Nephron (organoid): ENCODE results near the gene KLK11.
A peak's percentile ranks its signal among the peaks of the same experiment; 100 is the strongest.

Experiments
- H3K27ac Mint-ChIP-seq, 3 experiments: 2 replicates each; pipeline ENCODE4 v1.8.0; 2020; ENCODE audit warnings: mixed read lengths in 3 of 3, mild to moderate bottlenecking in 2 of 3, moderate library complexity in 1 of 3
- H3K27me3 Mint-ChIP-seq: 2 replicates; pipeline ENCODE4 v1.8.0; 2021; ENCODE audit warnings: low read depth, mild to moderate bottlenecking, moderate library complexity, mixed read lengths
- H3K36me3 Mint-ChIP-seq: 2 replicates; pipeline ENCODE4 v1.8.0; 2020; ENCODE audit warnings: low read depth, mixed read lengths
- H3K4me1 Mint-ChIP-seq: 2 replicates; pipeline ENCODE4 v1.8.0; 2020; ENCODE audit warnings: mixed read lengths
- H3K4me3 Mint-ChIP-seq, 3 experiments: 2 replicates each; pipeline ENCODE4 v1.8.0; 2020; ENCODE audit warnings: mild to moderate bottlenecking in 3 of 3, mixed read lengths in 3 of 3, moderate library complexity in 2 of 3
- H3K9me3 Mint-ChIP-seq: 2 replicates; pipeline ENCODE4 v1.8.0; 2020; ENCODE audit warnings: mixed read lengths
- TF ChIP-seq, protein P1 (sequence below), 3 experiments: fragments of 200-600 bp; sonication (generic); IDR thresholded peaks; one replicate each; pipeline ENCODE4 v1.5.0; 2021; ENCODE audit warnings: antibody characterized with exemption in 3 of 3; ENCODE audit not compliant: unreplicated experiment in 3 of 3

KLK11 gene

DNA sequence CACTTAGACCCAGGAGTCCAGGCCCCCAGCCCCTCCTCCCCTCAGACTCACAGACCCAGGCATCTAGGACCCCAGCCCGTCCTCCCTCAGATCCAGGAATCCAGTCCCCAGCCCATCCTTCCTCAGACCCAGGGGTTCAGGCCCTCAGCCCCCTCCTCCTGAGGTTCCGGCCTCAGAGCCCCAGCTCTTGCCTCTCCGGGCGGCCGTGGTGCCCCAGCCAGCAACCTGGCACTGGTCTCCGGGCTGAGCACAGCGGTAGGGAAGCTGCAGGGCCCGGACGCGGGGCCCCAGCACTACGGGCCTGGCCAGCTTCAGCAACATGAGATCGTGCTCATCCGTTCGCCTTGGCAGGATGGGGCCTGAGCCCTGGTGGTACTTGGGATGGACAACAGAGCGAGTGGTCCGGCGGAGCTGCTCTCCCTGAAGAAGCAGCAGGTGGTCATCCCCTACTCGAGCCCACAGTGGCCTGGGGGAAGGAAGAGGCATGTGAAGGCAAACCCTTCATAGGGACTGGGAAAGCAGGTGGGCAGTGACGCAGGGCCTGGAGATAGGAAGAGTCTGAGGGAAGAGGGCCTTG, 10.6 kb downstream of the KLK11 start:
- H3K27me3 Mint-ChIP-seq, result peaks cover 88% of the 10 kb centered on the region
- peaks cover 3% of the 10 kb centered on the region for H3K9me3 Mint-ChIP-seq
- TF ChIP-seq, protein P1, sequence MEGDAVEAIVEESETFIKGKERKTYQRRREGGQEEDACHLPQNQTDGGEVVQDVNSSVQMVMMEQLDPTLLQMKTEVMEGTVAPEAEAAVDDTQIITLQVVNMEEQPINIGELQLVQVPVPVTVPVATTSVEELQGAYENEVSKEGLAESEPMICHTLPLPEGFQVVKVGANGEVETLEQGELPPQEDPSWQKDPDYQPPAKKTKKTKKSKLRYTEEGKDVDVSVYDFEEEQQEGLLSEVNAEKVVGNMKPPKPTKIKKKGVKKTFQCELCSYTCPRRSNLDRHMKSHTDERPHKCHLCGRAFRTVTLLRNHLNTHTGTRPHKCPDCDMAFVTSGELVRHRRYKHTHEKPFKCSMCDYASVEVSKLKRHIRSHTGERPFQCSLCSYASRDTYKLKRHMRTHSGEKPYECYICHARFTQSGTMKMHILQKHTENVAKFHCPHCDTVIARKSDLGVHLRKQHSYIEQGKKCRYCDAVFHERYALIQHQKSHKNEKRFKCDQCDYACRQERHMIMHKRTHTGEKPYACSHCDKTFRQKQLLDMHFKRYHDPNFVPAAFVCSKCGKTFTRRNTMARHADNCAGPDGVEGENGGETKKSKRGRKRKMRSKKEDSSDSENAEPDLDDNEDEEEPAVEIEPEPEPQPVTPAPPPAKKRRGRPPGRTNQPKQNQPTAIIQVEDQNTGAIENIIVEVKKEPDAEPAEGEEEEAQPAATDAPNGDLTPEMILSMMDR (IDR thresholded peaks at IDR 0.05; ENCODE audit: unreplicated experiment in 3 of 3), result no peak
- H3K36me3 Mint-ChIP-seq, result no peaks in the 10 kb centered on the region
- H3K27ac Mint-ChIP-seq, result no peak overlapping the region
- H3K4me1 Mint-ChIP-seq, result peaks cover 19% of the 10 kb centered on the region
- H3K4me3 Mint-ChIP-seq, result peak overlapping the region; percentile 16 to 30 (median 26)

- H3K27me3 Mint-ChIP-seq, result peaks cover 83% of the 10 kb centered on the region
- TF ChIP-seq, protein P1 (IDR thresholded peaks at IDR 0.05; ENCODE audit: unreplicated experiment in 3 of 3), result no peak
- no peaks in the 10 kb centered on the region for H3K36me3 Mint-ChIP-seq
- peaks cover 14% of the 10 kb centered on the region for H3K4me1 Mint-ChIP-seq
- peak overlapping the region in 1 of 3 experiments; percentile 53 for H3K4me3 Mint-ChIP-seq
- H3K27ac Mint-ChIP-seq, result no peak overlapping the region
- H3K9me3 Mint-ChIP-seq, result peaks cover 3% of the 10 kb centered on the region
These were observed 12.2 kb downstream of the KLK11 start for GRCh38 chr19:51014242-51014641.

GRCh38 chr19:51012661-51013190, 13.7 kb downstream of the KLK11 start:
- H3K4me1 Mint-ChIP-seq, result peaks cover 6% of the 10 kb centered on the region
- TF ChIP-seq, protein P1 (IDR thresholded peaks at IDR 0.05; ENCODE audit: unreplicated experiment in 3 of 3), result no peak
- H3K9me3 Mint-ChIP-seq, result peaks cover 3% of the 10 kb centered on the region
- no peak overlapping the region for H3K4me3 Mint-ChIP-seq
- no peaks in the 10 kb centered on the region for H3K36me3 Mint-ChIP-seq
- peaks cover 74% of the 10 kb centered on the region for H3K27me3 Mint-ChIP-seq
- no peak overlapping the region for H3K27ac Mint-ChIP-seq

DNA sequence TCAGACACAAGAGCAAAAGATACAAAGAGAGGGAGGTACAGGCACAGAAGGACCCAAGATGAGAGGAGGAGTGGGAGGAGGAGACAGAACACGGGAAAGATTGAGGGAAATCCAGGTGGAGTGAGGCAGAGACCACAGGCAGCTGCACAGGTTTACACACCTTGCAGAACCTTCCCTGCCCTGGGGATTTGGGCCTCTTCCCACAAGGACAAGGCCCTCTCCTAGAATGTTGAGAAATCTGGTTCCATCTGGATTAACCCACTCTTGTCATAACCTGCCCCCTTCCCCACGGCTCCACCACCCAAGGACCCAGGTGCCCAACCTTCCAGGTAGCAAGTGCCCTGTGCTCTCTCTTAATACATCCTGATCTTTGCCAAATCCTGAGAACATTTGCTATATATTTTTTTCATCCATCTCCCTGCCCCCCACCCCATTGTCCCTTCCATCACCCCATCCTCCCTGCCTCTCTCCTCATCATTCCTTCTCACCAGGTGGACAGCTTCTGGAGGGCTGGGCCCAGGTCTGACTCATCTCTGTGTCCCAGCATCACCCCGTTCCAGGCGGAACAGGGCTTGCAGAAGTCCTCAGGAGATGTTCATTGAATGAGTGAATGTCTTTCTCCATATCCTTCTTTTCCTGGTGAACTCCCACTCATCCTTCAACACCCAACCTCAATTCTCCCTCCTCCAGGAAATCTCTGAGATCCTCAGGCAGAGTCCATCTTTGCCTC, 16.2 kb downstream of the KLK11 start:
- no peaks in the 10 kb centered on the region for H3K9me3 Mint-ChIP-seq
- no peaks in the 10 kb centered on the region for H3K4me1 Mint-ChIP-seq
- H3K36me3 Mint-ChIP-seq, result no peaks in the 10 kb centered on the region
- no peak overlapping the region for H3K4me3 Mint-ChIP-seq
- TF ChIP-seq, protein P1 (IDR thresholded peaks at IDR 0.05; ENCODE audit: unreplicated experiment in 3 of 3), result no peak
- no peak overlapping the region for H3K27ac Mint-ChIP-seq
- peaks cover 65% of the 10 kb centered on the region for H3K27me3 Mint-ChIP-seq

DNA sequence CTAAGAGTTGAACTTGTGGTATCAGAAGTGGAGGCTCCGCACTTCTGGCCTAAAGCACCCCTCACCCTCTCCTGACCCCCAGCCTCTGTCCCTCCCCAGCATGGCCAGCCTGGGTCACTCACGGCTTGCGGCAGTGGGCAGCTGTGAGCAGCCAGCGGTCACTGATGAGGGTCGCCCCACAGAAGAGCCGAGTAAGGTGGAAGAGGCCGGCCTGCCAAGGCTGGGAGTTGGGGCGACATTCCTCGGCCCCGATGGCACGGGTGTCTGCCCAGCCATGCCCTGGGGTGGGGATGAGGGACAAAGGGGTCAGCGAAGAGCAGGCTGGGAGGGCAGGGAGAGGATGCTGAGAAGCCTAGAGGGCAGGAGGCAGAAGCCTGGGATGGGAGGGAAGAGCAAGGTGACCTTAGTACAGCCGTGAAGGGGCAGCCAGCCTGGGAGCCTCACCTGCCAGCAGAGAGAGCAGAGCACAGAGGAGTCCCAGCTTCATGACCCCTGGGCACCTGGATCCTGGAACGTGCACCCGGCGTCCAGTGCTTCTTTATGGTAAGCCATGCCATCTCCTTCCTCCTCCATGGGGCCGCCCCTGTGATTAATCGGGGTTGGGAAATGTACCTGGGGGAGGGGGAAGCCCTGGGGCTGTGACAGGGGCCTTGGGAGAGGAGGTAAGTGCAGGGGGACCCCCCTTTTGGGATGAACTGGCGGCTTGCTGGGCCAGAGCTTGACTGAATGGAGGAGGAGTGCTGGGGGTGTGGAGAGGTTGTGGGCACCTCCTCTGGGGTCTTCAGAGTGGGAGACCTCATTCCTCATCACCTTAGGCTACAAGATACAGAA, 17.1 kb downstream of the KLK11 start:
- Mint-ChIP-seq H3K9me3 (no peaks in the 10 kb centered on the region), H3K27ac (no peak overlapping the region), H3K36me3 (no peaks in the 10 kb centered on the region), H3K4me3 (no peak overlapping the region), H3K4me1 (no peaks in the 10 kb centered on the region), H3K27me3 (peaks cover 62% of the 10 kb centered on the region)
- TF ChIP-seq, protein P1 (IDR thresholded peaks at IDR 0.05; ENCODE audit: unreplicated experiment in 3 of 3), result no peak
